ENCODE results near the gene LRRIQ4.

Gene LRRIQ4

GRCh38 chr3:169812332-169813235, at the start of gene LRRIQ4, which contains the start of gene LRRC34:
TSS of gene LRRIQ4 (plus strand) at chr3:169812870. CDS start at chr3:169821922, 9,052 bp downstream.
TSS of gene LRRC34 (minus strand) at chr3:169812904. CDS start at chr3:169812548, 356 bp downstream.
- no peak for TF ChIP-seq CTCF (IDR thresholded peaks at IDR 0.05; ENCODE audit: low read depth, low read length)
- peak; percentile 45 for DNase-seq (ENCODE audit: extremely low read depth, low read depth)

- DNase-seq (ENCODE audit: extremely low read depth, low read depth), result no peak
- TF ChIP-seq CTCF (IDR thresholded peaks at IDR 0.05; ENCODE audit: low read depth, low read length), result no peak
These were observed 48.3 kb upstream of the LRRIQ4 start for GRCh38 chr3:169764312-169764881.

GRCh38 chr3:169764882-169765612, 47.6 kb upstream of the LRRIQ4 start, which contains the start of gene TERC:
TSS of gene TERC (minus strand) at chr3:169765060.
- DNase-seq (ENCODE audit: extremely low read depth, low read depth), result peak; percentile 81
- no peak for TF ChIP-seq CTCF (IDR thresholded peaks at IDR 0.05; ENCODE audit: low read depth, low read length)

GRCh38 chr3:169769287-169770181, 43.1 kb upstream of the LRRIQ4 start, which contains the start of gene ACTRT3:
TSS of gene ACTRT3 (minus strand) at chr3:169769561. CDS start at chr3:169769520, 41 bp downstream.
- no peak for DNase-seq (ENCODE audit: extremely low read depth, low read depth)

GRCh38 chr3:169771497-169772304, 41.0 kb upstream of the LRRIQ4 start:
- TF ChIP-seq CTCF (IDR thresholded peaks at IDR 0.05; ENCODE audit: low read depth, low read length), result no peak
- DNase-seq (ENCODE audit: extremely low read depth, low read depth), result no peak

More at GRCh38 chr3:169769287-169770181, 43.1 kb upstream of the LRRIQ4 start, which contains the start of gene ACTRT3:
- no peak for TF ChIP-seq CTCF (IDR thresholded peaks at IDR 0.05; ENCODE audit: low read depth, low read length)
